Embryonic facial prominence (tissue), 1 donor: ENCODE data around the gene LIMS1.
A peak's percentile ranks its signal among the peaks of the same experiment; 100 is the strongest.
"Not testable (repeated sequence)": the region's sequence is repeated elsewhere in the genome, so short reads cannot be mapped to it uniquely, and the experiment has no call there.

Experiments
- DNase-seq: peaks from one replicate; pipeline ENCODE4 v3.0.0-alpha.2; 2016; ENCODE audit errors: extremely low spot score

The LIMS1 gene

GRCh38 chr2:108664089-108664488 lies 129.8 kb downstream of the LIMS1 start:
- DNase-seq = not testable (repeated sequence)

GRCh38 chr2:108664979-108665378 lies 130.7 kb downstream of the LIMS1 start:
- DNase-seq = not testable (repeated sequence)

GRCh38 chr2:108665975-108666374 lies 131.7 kb downstream of the LIMS1 start:
- not testable (repeated sequence) for DNase-seq

- not testable (repeated sequence) for DNase-seq
Observed at GRCh38 chr2:108667140-108667539, 132.9 kb downstream of the LIMS1 start.

- not testable (repeated sequence) for DNase-seq
Observed at GRCh38 chr2:108670282-108670681, 136.0 kb downstream of the LIMS1 start.

GRCh38 chr2:108672200-108672805 lies 138.0 kb downstream of the LIMS1 start:
- DNase-seq = not testable (repeated sequence)

- not testable (repeated sequence) for DNase-seq
Observed at GRCh38 chr2:108676522-108676921, 142.3 kb downstream of the LIMS1 start.

GRCh38 chr2:108677239-108677744 lies 143.0 kb downstream of the LIMS1 start:
- DNase-seq = not testable (repeated sequence)

GRCh38 chr2:108678198-108678651 lies 144.0 kb downstream of the LIMS1 start:
- not testable (repeated sequence) for DNase-seq

- not testable (repeated sequence) for DNase-seq
Observed at GRCh38 chr2:108680805-108681204, 146.5 kb downstream of the LIMS1 start.

GRCh38 chr2:108688818-108689756 lies 154.8 kb downstream of the LIMS1 start:
- not testable (repeated sequence) for DNase-seq

GRCh38 chr2:108690001-108690400 lies 155.7 kb downstream of the LIMS1 start:
- DNase-seq = not testable (repeated sequence)

- DNase-seq = no peak
Observed at GRCh38 chr2:108691447-108691846, 157.2 kb downstream of the LIMS1 start.

GRCh38 chr2:108701208-108701607 lies 166.9 kb downstream of the LIMS1 start:
- no peak for DNase-seq

GRCh38 chr2:108701806-108702205 lies 167.5 kb downstream of the LIMS1 start:
- DNase-seq = no peak

- DNase-seq = no peak
Observed at GRCh38 chr2:108704871-108705270, 170.6 kb downstream of the LIMS1 start.

- no peak for DNase-seq
Observed at GRCh38 chr2:108707300-108707699, 173.0 kb downstream of the LIMS1 start.

GRCh38 chr2:108716971-108717370 lies 182.7 kb downstream of the LIMS1 start:
- not testable (repeated sequence) for DNase-seq

- peak; percentile 88 for DNase-seq
Observed at GRCh38 chr2:108719149-108720044, 185.1 kb downstream of the LIMS1 start, which contains the start of gene RANBP2. RANBP2 (plus strand) TSS chr2:108719482; CDS start chr2:108719607, 125 bp downstream.

GRCh38 chr2:108726048-108726447 lies 191.8 kb downstream of the LIMS1 start:
- not testable (repeated sequence) for DNase-seq

- DNase-seq = not testable (repeated sequence)
Observed at GRCh38 chr2:108734656-108735055, 200.4 kb downstream of the LIMS1 start.
